ENCODE results near the gene L3MBTL4.
A peak's percentile ranks its signal among the peaks of the same experiment; 100 is the strongest.

The L3MBTL4 gene

DNA sequence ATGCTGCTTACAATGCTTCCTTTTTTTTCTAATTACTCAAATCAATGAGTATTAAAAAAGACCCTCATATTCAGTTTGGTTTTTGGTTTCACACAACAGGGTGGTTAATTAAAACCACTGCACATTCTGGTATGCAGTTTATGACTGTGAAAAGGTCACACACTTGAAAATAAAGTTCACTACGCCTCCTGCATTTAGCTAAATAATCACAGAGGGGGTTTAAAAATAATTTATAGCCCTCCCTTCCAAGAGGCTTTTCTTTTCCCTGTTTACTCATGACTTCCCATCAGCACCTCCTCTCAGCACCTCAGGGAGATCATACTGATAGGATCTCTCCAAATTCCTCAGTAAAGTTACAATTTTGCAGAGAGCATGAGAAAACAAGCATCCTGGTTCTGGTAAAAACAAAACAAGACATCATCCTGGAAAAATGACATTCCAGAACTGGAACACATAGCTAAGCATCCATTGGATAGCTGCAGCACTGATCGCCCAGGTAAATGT is 389.9 kb downstream of the L3MBTL4 start:
- Histone ChIP-seq H3K18ac (ENCODE audit: low read depth in 1 of 2, low read length in 2 of 2) (no peak overlapping the region), H2AFZ (ENCODE audit: low read depth, low read length) (no peak overlapping the region), H2BK12ac (ENCODE audit: low read length in 2 of 2) (no peak overlapping the region), H3K27me3 (ENCODE audit: control insufficient read depth in 1 of 2, insufficient read depth in 1 of 2, low read length in 2 of 2) (no peaks in the 10 kb centered on the region), H3K4me3 (ENCODE audit: insufficient read depth in 1 of 2, low read depth in 1 of 2, low read length in 2 of 2) (no peak overlapping the region), H3K9ac (ENCODE audit: low read length) (no peak overlapping the region), H2BK5ac (ENCODE audit: low read depth, low read length, poor library complexity, severe bottlenecking) (no peak overlapping the region), H3K79me1 (replicated peaks; ENCODE audit: low read length, poor library complexity, severe bottlenecking) (no peaks in the 10 kb centered on the region), H4K8ac (ENCODE audit: low read length) (no peak overlapping the region), H3K27ac (ENCODE audit: low read length, poor library complexity, severe bottlenecking) (no peak overlapping the region), H2AK5ac (ENCODE audit: low read length, severe bottlenecking) (no peak overlapping the region), H4K91ac (ENCODE audit: low read length) (no peak overlapping the region), H3K36me3 (ENCODE audit: control insufficient read depth in 1 of 2, insufficient read depth in 2 of 2, low read depth in 1 of 2, low read length in 2 of 2) (no peaks in the 10 kb centered on the region), H3K23ac (ENCODE audit: low read length in 2 of 2) (no peak overlapping the region), H3K9me3 (ENCODE audit: control insufficient read depth, low read length) (no peaks in the 10 kb centered on the region), H2BK120ac (ENCODE audit: low read depth, low read length) (no peak overlapping the region), H3K14ac (ENCODE audit: low read length in 2 of 2) (no peak overlapping the region), H3K4ac (ENCODE audit: low read depth in 1 of 2, low read length in 2 of 2) (no peak overlapping the region), H3K4me1 (ENCODE audit: control insufficient read depth, insufficient read depth, low read depth, low read length) (no peaks in the 10 kb centered on the region), H2BK15ac (ENCODE audit: low read depth, poor library complexity, severe bottlenecking) (no peak overlapping the region), H3K4me2 (ENCODE audit: low read length, poor library complexity, severe bottlenecking) (no peak overlapping the region)
- no peak for DNase-seq
- WGBS, result 45% methylated on average over 2 of the region's 2 CpGs

DNA sequence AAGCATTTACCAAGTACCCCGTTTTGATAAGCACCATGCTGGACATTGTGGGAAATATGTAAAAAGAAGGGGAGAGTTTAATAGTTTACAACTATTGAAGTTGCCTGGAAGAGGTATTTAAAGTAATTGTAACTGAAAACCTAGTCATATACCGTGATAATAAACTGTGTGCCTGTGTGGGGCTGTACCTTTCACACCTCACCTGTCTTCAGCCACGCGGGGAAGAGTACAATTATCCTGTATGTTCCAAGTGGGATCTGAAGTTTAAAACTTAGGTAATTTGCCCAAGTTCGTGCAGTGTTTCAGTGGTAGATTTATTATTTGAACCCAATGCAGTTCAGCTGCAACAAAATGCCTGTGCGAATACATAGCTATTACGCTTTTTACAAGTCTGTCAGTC is 391.2 kb downstream of the L3MBTL4 start:
- DNase-seq, result no peak
- Histone ChIP-seq H3K27me3 (ENCODE audit: control insufficient read depth in 1 of 2, insufficient read depth in 1 of 2, low read length in 2 of 2) (no peaks in the 10 kb centered on the region), H3K14ac (ENCODE audit: low read length in 2 of 2) (no peak overlapping the region), H3K4me2 (ENCODE audit: low read length, poor library complexity, severe bottlenecking) (no peak overlapping the region), H2AFZ (ENCODE audit: low read depth, low read length) (no peak overlapping the region), H3K4me1 (ENCODE audit: control insufficient read depth, insufficient read depth, low read depth, low read length) (no peaks in the 10 kb centered on the region), H3K4ac (ENCODE audit: low read depth in 1 of 2, low read length in 2 of 2) (no peak overlapping the region), H2BK15ac (ENCODE audit: low read depth, poor library complexity, severe bottlenecking) (no peak overlapping the region), H3K18ac (ENCODE audit: low read depth in 1 of 2, low read length in 2 of 2) (no peak overlapping the region), H4K8ac (ENCODE audit: low read length) (no peak overlapping the region), H3K23ac (ENCODE audit: low read length in 2 of 2) (no peak overlapping the region), H3K79me1 (replicated peaks; ENCODE audit: low read length, poor library complexity, severe bottlenecking) (no peaks in the 10 kb centered on the region), H2BK120ac (ENCODE audit: low read depth, low read length) (no peak overlapping the region), H2BK12ac (ENCODE audit: low read length in 2 of 2) (no peak overlapping the region), H3K36me3 (ENCODE audit: control insufficient read depth in 1 of 2, insufficient read depth in 2 of 2, low read depth in 1 of 2, low read length in 2 of 2) (no peaks in the 10 kb centered on the region), H3K9ac (ENCODE audit: low read length) (peak overlapping the region; percentile 4), H4K91ac (ENCODE audit: low read length) (no peak overlapping the region), H3K9me3 (ENCODE audit: control insufficient read depth, low read length) (no peaks in the 10 kb centered on the region), H2BK5ac (ENCODE audit: low read depth, low read length, poor library complexity, severe bottlenecking) (no peak overlapping the region), H3K4me3 (ENCODE audit: insufficient read depth in 1 of 2, low read depth in 1 of 2, low read length in 2 of 2) (no peak overlapping the region), H2AK5ac (ENCODE audit: low read length, severe bottlenecking) (no peak overlapping the region), H3K27ac (ENCODE audit: low read length, poor library complexity, severe bottlenecking) (no peak overlapping the region)
- 92% methylated on average over 7 of the region's 7 CpGs for WGBS

DNA sequence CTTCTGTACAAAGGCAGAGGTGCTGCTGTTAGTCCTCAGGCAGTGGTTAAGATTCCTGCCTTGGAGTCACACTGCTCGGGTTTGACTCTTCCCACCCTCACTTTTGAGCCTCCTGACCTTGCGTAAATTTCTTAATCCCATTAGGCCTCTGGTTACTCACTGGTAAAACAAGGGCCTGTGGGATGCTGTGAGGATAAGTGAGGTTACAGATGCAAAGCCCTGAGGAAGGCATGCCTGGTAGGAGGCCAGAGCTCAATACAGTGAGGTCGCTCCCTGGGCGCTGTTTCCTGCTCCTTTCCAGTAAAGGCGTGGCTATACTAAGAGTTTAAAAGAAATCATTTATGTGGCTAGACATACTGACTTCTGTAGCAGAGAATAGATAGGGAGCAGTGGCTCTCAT is 391.9 kb downstream of the L3MBTL4 start:
- Histone ChIP-seq H4K91ac (ENCODE audit: low read length) (no peak overlapping the region), H3K9ac (ENCODE audit: low read length) (peak overlapping the region; percentile 4)
- 26% methylated on average over 4 of the region's 5 CpGs for WGBS

DNA sequence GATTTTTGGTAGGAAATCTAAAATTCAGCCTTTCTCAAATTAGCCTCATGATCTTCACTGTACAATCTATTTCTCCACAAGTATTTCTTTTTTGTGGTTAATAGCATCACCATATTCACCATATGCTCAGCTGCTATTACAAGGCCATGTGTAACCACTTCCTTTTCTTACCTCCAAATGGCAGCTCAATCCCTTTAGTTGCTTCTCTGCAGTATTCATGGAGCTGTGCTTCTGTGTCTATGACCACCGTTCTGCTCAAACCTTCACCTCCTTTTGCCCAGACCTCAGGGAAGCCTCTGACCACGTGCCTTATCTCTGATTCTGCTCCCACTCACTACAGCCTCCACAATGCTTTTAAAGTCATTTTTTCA is 392.7 kb downstream of the L3MBTL4 start:
- H3K79me1 ChIP-seq (replicated peaks; ENCODE audit: low read length, poor library complexity, severe bottlenecking), result no peaks in the 10 kb centered on the region
- no peak overlapping the region for H4K8ac ChIP-seq (ENCODE audit: low read length)
- no peaks in the 10 kb centered on the region for H3K36me3 ChIP-seq (ENCODE audit: control insufficient read depth in 1 of 2, insufficient read depth in 2 of 2, low read depth in 1 of 2, low read length in 2 of 2)
- H3K4me3 ChIP-seq (ENCODE audit: insufficient read depth in 1 of 2, low read depth in 1 of 2, low read length in 2 of 2), result no peak overlapping the region
- WGBS, result 81% methylated on average over 2 of the region's 2 CpGs
- H3K9ac ChIP-seq (ENCODE audit: low read length), result no peak overlapping the region
- no peak overlapping the region for H2BK12ac ChIP-seq (ENCODE audit: low read length in 2 of 2)
- H2BK5ac ChIP-seq (ENCODE audit: low read depth, low read length, poor library complexity, severe bottlenecking), result no peak overlapping the region
- no peak overlapping the region for H2BK15ac ChIP-seq (ENCODE audit: low read depth, poor library complexity, severe bottlenecking)
- H3K23ac ChIP-seq (ENCODE audit: low read length in 2 of 2), result no peak overlapping the region
- H3K4ac ChIP-seq (ENCODE audit: low read depth in 1 of 2, low read length in 2 of 2), result no peak overlapping the region
- H3K27me3 ChIP-seq (ENCODE audit: control insufficient read depth in 1 of 2, insufficient read depth in 1 of 2, low read length in 2 of 2), result no peaks in the 10 kb centered on the region
- DNase-seq, result no peak
- no peak overlapping the region for H2AFZ ChIP-seq (ENCODE audit: low read depth, low read length)
- H3K9me3 ChIP-seq (ENCODE audit: control insufficient read depth, low read length), result no peaks in the 10 kb centered on the region
- H4K91ac ChIP-seq (ENCODE audit: low read length), result no peak overlapping the region
- no peak overlapping the region for H3K18ac ChIP-seq (ENCODE audit: low read depth in 1 of 2, low read length in 2 of 2)
- no peak overlapping the region for H3K27ac ChIP-seq (ENCODE audit: low read length, poor library complexity, severe bottlenecking)
- H3K14ac ChIP-seq (ENCODE audit: low read length in 2 of 2), result no peak overlapping the region
- H3K4me2 ChIP-seq (ENCODE audit: low read length, poor library complexity, severe bottlenecking), result no peak overlapping the region
- no peak overlapping the region for H2AK5ac ChIP-seq (ENCODE audit: low read length, severe bottlenecking)
- no peaks in the 10 kb centered on the region for H3K4me1 ChIP-seq (ENCODE audit: control insufficient read depth, insufficient read depth, low read depth, low read length)
- no peak overlapping the region for H2BK120ac ChIP-seq (ENCODE audit: low read depth, low read length)

More for the DNA sequence above, 391.9 kb downstream of the L3MBTL4 start:
- no peak overlapping the region for H3K23ac ChIP-seq (ENCODE audit: low read length in 2 of 2)
- H3K4me3 ChIP-seq (ENCODE audit: insufficient read depth in 1 of 2, low read depth in 1 of 2, low read length in 2 of 2), result no peak overlapping the region
- H2BK5ac ChIP-seq (ENCODE audit: low read depth, low read length, poor library complexity, severe bottlenecking), result no peak overlapping the region
- H3K9me3 ChIP-seq (ENCODE audit: control insufficient read depth, low read length), result no peaks in the 10 kb centered on the region
- no peak overlapping the region for H2AFZ ChIP-seq (ENCODE audit: low read depth, low read length)
- H3K79me1 ChIP-seq (replicated peaks; ENCODE audit: low read length, poor library complexity, severe bottlenecking), result no peaks in the 10 kb centered on the region
- DNase-seq, result no peak
- H3K27ac ChIP-seq (ENCODE audit: low read length, poor library complexity, severe bottlenecking), result no peak overlapping the region
- no peak overlapping the region for H2AK5ac ChIP-seq (ENCODE audit: low read length, severe bottlenecking)
- no peaks in the 10 kb centered on the region for H3K36me3 ChIP-seq (ENCODE audit: control insufficient read depth in 1 of 2, insufficient read depth in 2 of 2, low read depth in 1 of 2, low read length in 2 of 2)
- no peak overlapping the region for H2BK120ac ChIP-seq (ENCODE audit: low read depth, low read length)
- H2BK15ac ChIP-seq (ENCODE audit: low read depth, poor library complexity, severe bottlenecking), result no peak overlapping the region
- no peak overlapping the region for H3K18ac ChIP-seq (ENCODE audit: low read depth in 1 of 2, low read length in 2 of 2)
- no peak overlapping the region for H4K8ac ChIP-seq (ENCODE audit: low read length)
- H3K4me1 ChIP-seq (ENCODE audit: control insufficient read depth, insufficient read depth, low read depth, low read length), result no peaks in the 10 kb centered on the region
- no peak overlapping the region for H3K4ac ChIP-seq (ENCODE audit: low read depth in 1 of 2, low read length in 2 of 2)
- no peak overlapping the region for H2BK12ac ChIP-seq (ENCODE audit: low read length in 2 of 2)
- H3K4me2 ChIP-seq (ENCODE audit: low read length, poor library complexity, severe bottlenecking), result no peak overlapping the region
- H3K14ac ChIP-seq (ENCODE audit: low read length in 2 of 2), result no peak overlapping the region
- H3K27me3 ChIP-seq (ENCODE audit: control insufficient read depth in 1 of 2, insufficient read depth in 1 of 2, low read length in 2 of 2), result no peaks in the 10 kb centered on the region
